Fibroblast of mammary gland (primary cell): ENCODE data around the gene LINC01488.

ENCODE experiments used
- DNase-seq: peaks from one replicate; pipeline ENCODE4 v3.0.0-alpha.2; 2010; ENCODE audit warnings: low read depth
- H3K4me3 ChIP-seq: 2 replicates; pipeline ENCODE4 v1.5.1; 2011; ENCODE audit warnings: low read depth, mild to moderate bottlenecking, low read length, moderate library complexity; ENCODE audit not compliant: control insufficient read depth
- TF ChIP-seq, protein P1 (sequence below): conservative IDR thresholded peaks from 2 replicates; pipeline ENCODE4 v1.5.1; 2011; ENCODE audit warnings: low read depth, low read length, inconsistent platforms; ENCODE audit not compliant: control insufficient read depth, insufficient read depth

The LINC01488 gene

DNA sequence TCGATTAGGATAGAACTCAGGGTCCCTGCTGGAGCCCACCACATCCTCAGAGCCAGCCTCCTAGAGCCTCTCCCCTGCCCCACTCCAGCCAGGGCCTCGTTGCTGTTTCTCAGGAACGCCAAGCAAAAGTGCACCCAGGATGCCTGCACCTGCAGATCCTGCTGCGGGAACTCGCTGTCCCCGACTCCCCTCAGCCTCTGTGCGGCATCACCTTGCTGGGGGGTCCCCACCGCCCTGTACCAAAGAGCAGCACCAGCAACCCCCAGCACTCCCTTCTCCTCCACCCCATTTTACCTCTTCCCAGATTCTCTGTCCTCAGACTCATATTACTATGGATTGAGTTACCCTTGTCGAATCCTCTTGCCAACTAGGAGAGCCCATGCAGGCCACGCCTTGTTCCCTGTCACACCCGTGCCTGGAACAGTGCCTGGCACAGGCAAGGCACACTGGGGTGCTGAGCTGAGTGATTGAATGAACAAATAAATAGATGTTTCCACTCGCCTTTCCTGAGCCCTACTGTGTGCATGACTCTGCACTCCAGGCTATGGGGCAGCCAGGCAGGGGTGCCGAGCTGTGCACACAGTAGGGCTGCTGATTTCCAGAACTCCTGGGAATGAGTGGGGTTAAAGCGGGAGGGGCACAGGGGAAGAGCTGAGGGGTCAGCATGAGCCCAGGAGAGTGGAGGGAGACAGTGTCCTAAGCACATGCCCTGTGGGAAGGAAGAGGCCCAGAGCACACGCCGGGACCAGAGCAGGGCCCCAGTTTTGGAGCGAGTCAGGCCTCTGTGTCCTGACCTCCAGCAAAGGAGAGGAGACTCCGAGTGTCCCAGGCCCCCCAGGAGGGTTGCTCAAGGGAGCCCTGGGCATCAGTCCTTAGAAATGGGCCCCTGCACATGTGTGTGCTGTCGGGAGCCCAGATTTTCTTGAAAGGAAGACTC is 44.3 kb downstream of the LINC01488 start:
- TF ChIP-seq, protein P1, sequence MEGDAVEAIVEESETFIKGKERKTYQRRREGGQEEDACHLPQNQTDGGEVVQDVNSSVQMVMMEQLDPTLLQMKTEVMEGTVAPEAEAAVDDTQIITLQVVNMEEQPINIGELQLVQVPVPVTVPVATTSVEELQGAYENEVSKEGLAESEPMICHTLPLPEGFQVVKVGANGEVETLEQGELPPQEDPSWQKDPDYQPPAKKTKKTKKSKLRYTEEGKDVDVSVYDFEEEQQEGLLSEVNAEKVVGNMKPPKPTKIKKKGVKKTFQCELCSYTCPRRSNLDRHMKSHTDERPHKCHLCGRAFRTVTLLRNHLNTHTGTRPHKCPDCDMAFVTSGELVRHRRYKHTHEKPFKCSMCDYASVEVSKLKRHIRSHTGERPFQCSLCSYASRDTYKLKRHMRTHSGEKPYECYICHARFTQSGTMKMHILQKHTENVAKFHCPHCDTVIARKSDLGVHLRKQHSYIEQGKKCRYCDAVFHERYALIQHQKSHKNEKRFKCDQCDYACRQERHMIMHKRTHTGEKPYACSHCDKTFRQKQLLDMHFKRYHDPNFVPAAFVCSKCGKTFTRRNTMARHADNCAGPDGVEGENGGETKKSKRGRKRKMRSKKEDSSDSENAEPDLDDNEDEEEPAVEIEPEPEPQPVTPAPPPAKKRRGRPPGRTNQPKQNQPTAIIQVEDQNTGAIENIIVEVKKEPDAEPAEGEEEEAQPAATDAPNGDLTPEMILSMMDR, result no peak
- no peak for DNase-seq
- no peak overlapping the region for H3K4me3 ChIP-seq

DNA sequence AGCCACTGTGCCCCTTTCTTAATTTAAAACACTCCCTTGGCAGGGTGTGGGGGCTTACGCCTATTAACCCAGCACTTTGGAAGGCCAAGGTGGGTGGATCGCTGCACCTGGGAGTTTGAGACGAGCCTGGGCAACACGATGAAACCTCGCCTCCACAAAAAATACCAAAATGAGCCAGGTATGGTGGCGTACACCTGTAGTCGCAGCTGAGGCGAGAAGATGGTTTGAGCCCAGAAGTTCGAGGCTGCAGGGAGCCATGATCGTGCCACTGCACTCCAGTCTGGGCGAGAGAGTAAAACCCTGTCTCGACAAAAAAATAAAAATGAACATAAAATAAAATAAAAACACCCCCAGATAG is 45.0 kb downstream of the LINC01488 start:
- DNase-seq, result no peak
- TF ChIP-seq, protein P1, result no peak
- no peak overlapping the region for H3K4me3 ChIP-seq

DNA sequence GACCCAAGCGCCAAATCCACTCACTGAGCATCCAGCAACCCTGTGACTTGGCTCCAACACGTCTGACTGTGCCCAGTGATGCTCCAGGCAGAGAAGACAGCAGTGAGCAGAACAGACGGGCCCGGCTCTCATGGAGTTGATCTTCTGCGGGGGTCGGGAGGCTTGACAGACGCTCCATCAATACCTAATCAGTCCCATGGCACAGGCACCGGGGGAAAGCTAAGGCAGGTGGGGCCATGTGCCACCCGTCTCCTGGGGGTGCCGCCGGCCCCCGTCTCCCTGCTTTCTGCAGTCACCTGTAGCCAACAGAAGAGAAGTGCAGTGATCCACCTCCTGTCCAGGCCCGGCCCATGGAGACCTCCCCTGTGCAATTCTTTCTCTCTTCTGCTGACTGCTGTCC is 47.5 kb downstream of the LINC01488 start:
- TF ChIP-seq, protein P1, result no peak
- DNase-seq, result no peak
- H3K4me3 ChIP-seq, result no peak overlapping the region

DNA sequence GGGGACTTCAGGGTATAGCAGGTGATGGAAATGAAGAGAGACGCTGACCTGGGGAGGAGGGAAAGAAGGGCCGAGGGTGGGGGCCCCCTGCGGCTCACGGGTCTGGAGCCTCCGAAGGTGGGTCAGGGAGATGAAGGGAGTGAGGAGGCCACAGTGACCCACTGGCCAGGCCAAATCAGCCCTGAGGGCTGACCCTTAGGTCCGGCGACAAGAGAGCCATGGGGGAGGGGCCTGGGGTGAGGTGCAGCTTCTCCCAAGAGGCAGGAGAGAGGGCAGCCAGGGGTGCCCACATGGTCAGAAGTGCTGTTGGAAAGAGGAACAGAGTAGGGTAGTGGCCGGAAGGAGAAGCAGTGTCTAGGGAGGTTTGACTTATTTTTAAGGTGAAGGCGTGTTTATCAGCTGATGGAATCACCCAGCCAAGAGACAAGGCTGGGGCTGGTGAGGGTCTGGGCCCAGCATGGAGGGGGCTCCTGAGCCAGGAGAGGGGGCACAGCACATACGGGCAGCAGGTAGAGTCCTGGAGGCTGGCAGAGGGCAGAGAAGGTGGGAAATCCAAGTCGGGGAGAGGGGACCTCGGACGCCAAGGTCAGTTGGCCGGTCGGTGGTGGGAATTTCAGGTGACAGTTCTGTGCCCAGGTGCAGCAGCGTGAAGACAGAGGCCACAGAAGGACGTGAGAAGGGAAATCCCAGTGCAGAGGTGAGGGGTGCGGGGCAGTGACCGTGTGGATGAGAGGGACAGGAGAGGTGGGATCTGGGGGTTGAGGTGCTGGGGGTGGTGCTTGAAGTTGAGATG is 49.0 kb downstream of the LINC01488 start:
- DNase-seq, result no peak
- no peak overlapping the region for H3K4me3 ChIP-seq
- TF ChIP-seq, protein P1, result no peak

DNA sequence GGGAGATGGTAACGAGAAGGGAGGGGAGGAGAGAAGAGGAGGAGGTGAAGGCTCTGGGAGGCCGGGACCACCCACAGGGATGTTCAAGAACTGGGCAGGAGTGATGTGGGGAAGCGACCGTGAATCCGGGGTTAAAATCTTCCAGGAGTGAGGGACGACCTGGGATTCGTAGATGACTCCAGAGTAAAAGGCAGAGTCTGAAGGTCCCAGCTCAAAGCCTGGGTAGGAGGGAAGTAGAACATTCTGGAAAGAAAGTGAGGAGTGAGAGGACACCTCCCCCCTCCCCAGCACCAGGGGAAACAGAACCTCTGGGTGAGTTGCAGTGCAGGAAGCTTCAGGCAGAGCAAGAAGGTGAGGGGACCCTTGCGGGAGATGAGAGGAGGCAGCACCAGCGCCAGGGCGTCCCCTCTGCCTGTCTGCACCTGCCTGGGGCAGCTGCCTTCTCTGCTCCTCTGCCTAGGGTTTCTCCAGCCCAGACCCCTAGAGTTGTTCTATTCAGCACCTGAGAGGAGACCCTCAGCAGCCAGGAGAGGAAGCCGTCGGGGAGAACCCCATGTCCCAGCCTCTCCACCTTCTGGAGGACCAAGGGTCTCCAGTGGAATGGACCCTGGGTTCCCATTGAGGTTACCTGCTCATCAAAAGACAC is 49.7 kb downstream of the LINC01488 start:
- H3K4me3 ChIP-seq, result no peak overlapping the region
- TF ChIP-seq, protein P1, result no peak
- DNase-seq, result no peak

DNA sequence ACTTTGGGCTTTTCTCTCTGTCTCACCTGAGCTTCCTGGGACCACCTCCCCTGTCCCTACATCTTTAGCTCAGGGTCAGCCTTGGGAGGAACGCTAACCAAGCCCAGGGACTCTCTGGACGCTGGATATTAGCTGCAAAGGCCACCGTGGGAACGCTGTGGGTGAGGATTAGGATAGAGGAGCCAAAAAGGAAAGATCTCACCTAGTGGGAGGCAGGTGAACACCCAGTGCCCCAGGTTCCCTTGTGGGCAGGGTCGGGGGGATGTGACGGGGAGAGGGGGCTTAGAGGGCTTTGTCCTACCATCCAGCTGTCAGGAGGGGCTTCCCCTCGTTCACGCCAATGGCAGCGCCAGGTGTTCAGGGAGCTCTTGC is 50.2 kb downstream of the LINC01488 start:
- DNase-seq, result no peak
- TF ChIP-seq, protein P1, result no peak
- no peak overlapping the region for H3K4me3 ChIP-seq
